Measurements from ENCODE around the gene GOLGB1. TPM values are rescaled to one million over a fixed set of nuclear protein-coding genes. Genes with fewer than 3 reads are reported as not detected.

The GOLGB1 gene
- polyA plus RNA-seq, 1 experiment, result 17.3 TPM

DNA sequence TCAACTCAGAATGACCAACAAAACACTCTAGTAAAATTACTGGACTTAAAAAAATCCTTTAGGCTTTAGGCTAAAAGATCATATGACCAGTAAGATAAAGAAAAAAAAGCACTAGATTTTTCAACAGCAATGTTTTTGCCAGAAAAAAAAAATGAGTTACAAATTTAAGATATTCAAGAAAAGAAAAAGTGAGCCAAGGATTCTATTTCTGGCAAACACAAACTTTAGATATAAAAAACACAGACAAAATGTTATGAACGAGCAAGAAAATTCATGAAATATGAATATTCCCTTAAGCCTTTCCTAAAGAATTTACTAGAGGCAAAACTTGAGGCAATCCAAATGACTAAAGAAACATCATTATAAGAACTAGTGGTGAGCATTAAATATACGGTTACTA is 8.6 kb downstream of the GOLGB1 start:
- POLR2A ChIA-PET, result no interaction called here
- TF ChIP-seq, protein P1, sequence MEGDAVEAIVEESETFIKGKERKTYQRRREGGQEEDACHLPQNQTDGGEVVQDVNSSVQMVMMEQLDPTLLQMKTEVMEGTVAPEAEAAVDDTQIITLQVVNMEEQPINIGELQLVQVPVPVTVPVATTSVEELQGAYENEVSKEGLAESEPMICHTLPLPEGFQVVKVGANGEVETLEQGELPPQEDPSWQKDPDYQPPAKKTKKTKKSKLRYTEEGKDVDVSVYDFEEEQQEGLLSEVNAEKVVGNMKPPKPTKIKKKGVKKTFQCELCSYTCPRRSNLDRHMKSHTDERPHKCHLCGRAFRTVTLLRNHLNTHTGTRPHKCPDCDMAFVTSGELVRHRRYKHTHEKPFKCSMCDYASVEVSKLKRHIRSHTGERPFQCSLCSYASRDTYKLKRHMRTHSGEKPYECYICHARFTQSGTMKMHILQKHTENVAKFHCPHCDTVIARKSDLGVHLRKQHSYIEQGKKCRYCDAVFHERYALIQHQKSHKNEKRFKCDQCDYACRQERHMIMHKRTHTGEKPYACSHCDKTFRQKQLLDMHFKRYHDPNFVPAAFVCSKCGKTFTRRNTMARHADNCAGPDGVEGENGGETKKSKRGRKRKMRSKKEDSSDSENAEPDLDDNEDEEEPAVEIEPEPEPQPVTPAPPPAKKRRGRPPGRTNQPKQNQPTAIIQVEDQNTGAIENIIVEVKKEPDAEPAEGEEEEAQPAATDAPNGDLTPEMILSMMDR (IDR thresholded peaks at IDR 0.05; ENCODE audit: insufficient read depth, low read depth, low read length), result no peak
- no peak overlapping the region for H3K4me3 ChIP-seq (ENCODE audit: low read depth, low read length)
- DNase-seq (ENCODE audit: low read depth), result no peak
- no peaks in the 10 kb centered on the region for H3K36me3 ChIP-seq (ENCODE audit: control insufficient read depth, insufficient read depth, low read length)
- CTCF ChIA-PET, result no interaction called here
- no peaks in the 10 kb centered on the region for H3K27me3 ChIP-seq (ENCODE audit: control insufficient read depth, insufficient read depth, low read length)

DNA sequence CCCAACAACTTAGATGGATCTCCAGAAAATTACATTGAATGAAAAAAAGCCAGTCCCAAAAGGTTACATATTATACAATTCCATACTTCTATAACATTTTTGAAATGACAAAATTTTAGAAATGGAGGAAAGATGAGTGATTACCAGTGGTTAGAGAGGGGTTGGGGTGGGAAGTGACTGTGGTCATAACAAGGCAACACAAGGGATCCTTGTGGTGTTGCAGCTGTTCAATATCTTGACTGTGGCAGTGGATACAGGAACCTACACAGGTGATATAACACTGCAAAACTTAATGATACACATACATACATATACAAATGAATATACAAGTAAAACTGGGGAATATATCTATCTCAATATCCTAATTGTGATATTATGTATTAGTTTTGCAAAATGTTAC is 9.6 kb downstream of the GOLGB1 start:
- no peak for DNase-seq (ENCODE audit: low read depth)
- POLR2A ChIA-PET, result no interaction called here

DNA sequence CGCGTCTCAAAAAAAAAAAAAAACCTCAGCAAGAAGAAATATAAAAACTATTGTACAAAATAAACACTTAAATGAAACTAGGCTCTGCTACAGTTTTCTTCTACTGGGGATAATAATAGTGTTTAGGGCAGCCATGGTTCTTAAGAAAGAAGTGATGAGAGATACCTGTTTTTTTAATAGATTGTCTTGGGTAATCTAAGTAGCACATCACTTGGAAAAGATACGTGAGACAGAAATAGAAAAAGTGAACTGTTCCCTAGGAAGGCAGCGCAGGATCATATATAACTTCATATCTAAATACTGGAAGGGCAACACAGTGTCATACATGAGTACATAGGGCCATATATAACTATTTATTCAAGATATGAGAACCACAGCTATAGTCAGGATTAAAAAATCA is 11.9 kb downstream of the GOLGB1 start:
- CTCF ChIA-PET, result no interaction called here
- TF ChIP-seq, protein P1 (IDR thresholded peaks at IDR 0.05; ENCODE audit: insufficient read depth, low read depth, low read length), result no peak
- H3K36me3 ChIP-seq (ENCODE audit: control insufficient read depth, insufficient read depth, low read length), result no peaks in the 10 kb centered on the region
- H3K27me3 ChIP-seq (ENCODE audit: control insufficient read depth, insufficient read depth, low read length), result no peaks in the 10 kb centered on the region
- POLR2A ChIA-PET, result no interaction called here
- no peak overlapping the region for H3K4me3 ChIP-seq (ENCODE audit: low read depth, low read length)
- no peak for DNase-seq (ENCODE audit: low read depth)

More for the DNA sequence above, 9.6 kb downstream of the GOLGB1 start:
- CTCF ChIA-PET, result no interaction called here
- Histone ChIP-seq H3K36me3 (ENCODE audit: control insufficient read depth, insufficient read depth, low read length) (no peaks in the 10 kb centered on the region), H3K27me3 (ENCODE audit: control insufficient read depth, insufficient read depth, low read length) (no peaks in the 10 kb centered on the region), H3K4me3 (ENCODE audit: low read depth, low read length) (no peak overlapping the region)
- TF ChIP-seq, protein P1 (IDR thresholded peaks at IDR 0.05; ENCODE audit: insufficient read depth, low read depth, low read length), result no peak

- TF ChIP-seq, protein P1 (IDR thresholded peaks at IDR 0.05; ENCODE audit: insufficient read depth, low read depth, low read length), result no peak
- Histone ChIP-seq H3K36me3 (ENCODE audit: control insufficient read depth, insufficient read depth, low read length) (no peaks in the 10 kb centered on the region), H3K4me3 (ENCODE audit: low read depth, low read length) (no peak overlapping the region), H3K27me3 (ENCODE audit: control insufficient read depth, insufficient read depth, low read length) (no peaks in the 10 kb centered on the region)
- ChIA-PET CTCF (no interaction called here), POLR2A (no interaction called here)
- DNase-seq (ENCODE audit: low read depth), result no peak
These were observed 13.4 kb downstream of the GOLGB1 start for GRCh38 chr3:121736112-121736511.

DNA sequence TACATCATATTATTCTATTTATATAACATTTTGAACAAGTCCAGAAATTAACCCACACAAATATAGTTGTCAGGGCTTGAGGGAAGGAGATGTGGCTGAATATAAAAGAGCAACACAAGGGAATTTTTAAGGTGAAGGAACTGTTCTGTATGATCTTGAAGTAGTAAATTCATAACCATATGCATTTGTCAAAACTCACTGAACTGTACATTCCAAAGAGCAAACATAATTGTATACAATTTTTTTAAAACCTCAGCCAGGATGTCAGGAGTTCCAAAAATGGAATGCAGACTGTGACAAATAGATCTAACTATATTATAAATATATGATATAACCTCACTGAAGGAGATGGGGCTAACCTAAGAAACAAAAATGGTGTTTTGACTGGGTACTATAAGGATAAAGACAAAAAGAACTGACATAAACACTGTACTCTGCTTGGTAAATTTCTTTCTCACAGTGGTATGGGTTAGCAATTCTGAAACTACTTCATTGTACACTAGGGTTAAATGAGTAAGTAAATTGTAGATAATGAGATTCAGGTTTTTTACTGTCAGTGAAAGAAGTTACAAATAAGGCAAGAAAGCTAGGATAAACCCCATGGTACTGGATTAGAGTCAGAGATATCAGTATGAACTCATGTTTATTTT is 14.4 kb downstream of the GOLGB1 start:
- DNase-seq (ENCODE audit: low read depth), result no peak
- TF ChIP-seq, protein P1 (IDR thresholded peaks at IDR 0.05; ENCODE audit: insufficient read depth, low read depth, low read length), result no peak
- ChIA-PET POLR2A (no interaction called here), CTCF (no interaction called here)
- Histone ChIP-seq H3K36me3 (ENCODE audit: control insufficient read depth, insufficient read depth, low read length) (no peaks in the 10 kb centered on the region), H3K27me3 (ENCODE audit: control insufficient read depth, insufficient read depth, low read length) (no peaks in the 10 kb centered on the region), H3K4me3 (ENCODE audit: low read depth, low read length) (no peak overlapping the region)

Measured in BJ (cell line).